ENCODE measurements around the gene NAA40. TPM values are rescaled to one million over a fixed set of nuclear protein-coding genes. Genes with fewer than 3 reads are reported as not detected.
A peak's percentile ranks its signal among the peaks of the same experiment; 100 is the strongest.

Gene NAA40
- total RNA-seq, 1 donor from 2014 or later: 30.3 TPM

DNA sequence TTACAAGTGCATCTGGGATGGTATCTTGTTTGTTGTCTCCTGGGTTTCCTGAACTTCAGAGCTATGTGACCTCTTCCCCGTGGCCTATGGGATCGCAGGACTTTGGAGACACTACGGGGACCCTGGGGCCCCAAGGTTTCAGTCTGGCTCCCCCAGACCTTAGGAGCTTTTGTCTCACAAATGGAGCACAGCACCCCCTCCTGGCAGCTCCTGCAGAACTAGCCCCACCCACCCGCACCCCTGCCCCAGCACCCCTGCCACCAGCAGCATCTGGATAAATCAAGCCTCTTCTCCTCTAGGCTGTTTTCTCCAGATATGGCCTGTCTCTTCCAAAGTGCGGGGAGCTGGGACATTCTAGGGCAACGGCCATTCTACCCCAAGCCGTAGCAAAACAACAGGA is 32.2 kb upstream of the NAA40 start:
- H3K36me3 Mint-ChIP-seq (ENCODE audit: low read depth): peaks cover 49% of the 10 kb centered on the region
- no peaks in the 10 kb centered on the region for H3K9me3 Mint-ChIP-seq
- no peaks in the 10 kb centered on the region for H3K27me3 Mint-ChIP-seq (ENCODE audit: low read depth)
- DNase-seq (ENCODE audit: low spot score): no peak
- intact Hi-C loops (cut with micrococcal nuclease): loop anchor here (1.0 kb wide), 1 partner anchor 69 kb away; no protein-coding TSS in a partner anchor
- peaks cover 2% of the 10 kb centered on the region for H3K4me1 Mint-ChIP-seq (ENCODE audit: low read depth)
- H3K4me3 Mint-ChIP-seq (ENCODE audit: low read depth): no peak overlapping the region
- no peak overlapping the region for H3K27ac Mint-ChIP-seq

GRCh38 chr11:63907063-63907462 is 31.7 kb upstream of the NAA40 start:
- Mint-ChIP-seq H3K36me3 (ENCODE audit: low read depth) (peaks cover 46% of the 10 kb centered on the region), H3K4me1 (ENCODE audit: low read depth) (peaks cover 2% of the 10 kb centered on the region), H3K4me3 (ENCODE audit: low read depth) (no peak overlapping the region), H3K27me3 (ENCODE audit: low read depth) (no peaks in the 10 kb centered on the region), H3K9me3 (no peaks in the 10 kb centered on the region), H3K27ac (no peak overlapping the region)
- intact Hi-C loops (cut with micrococcal nuclease): no loop called here
- DNase-seq (ENCODE audit: low spot score): no peak

- no peak overlapping the region for H3K4me3 Mint-ChIP-seq (ENCODE audit: low read depth)
- DNase-seq (ENCODE audit: low spot score): no peak
- H3K27me3 Mint-ChIP-seq (ENCODE audit: low read depth): no peaks in the 10 kb centered on the region
- intact Hi-C loops (cut with micrococcal nuclease): no loop called here
- H3K9me3 Mint-ChIP-seq: no peaks in the 10 kb centered on the region
- H3K27ac Mint-ChIP-seq: no peak overlapping the region
- H3K4me1 Mint-ChIP-seq (ENCODE audit: low read depth): peaks cover 2% of the 10 kb centered on the region
- peaks cover 42% of the 10 kb centered on the region for H3K36me3 Mint-ChIP-seq (ENCODE audit: low read depth)
Observed at GRCh38 chr11:63907808-63908530, 30.8 kb upstream of the NAA40 start.

- Mint-ChIP-seq H3K27ac (no peak overlapping the region), H3K36me3 (ENCODE audit: low read depth) (peaks cover 34% of the 10 kb centered on the region), H3K9me3 (no peaks in the 10 kb centered on the region), H3K4me3 (ENCODE audit: low read depth) (no peak overlapping the region), H3K27me3 (ENCODE audit: low read depth) (no peaks in the 10 kb centered on the region), H3K4me1 (ENCODE audit: low read depth) (peaks cover 2% of the 10 kb centered on the region)
- intact Hi-C loops (cut with micrococcal nuclease): no loop called here
- DNase-seq (ENCODE audit: low spot score): no peak
Observed at GRCh38 chr11:63908631-63909401, 30.0 kb upstream of the NAA40 start.

- Mint-ChIP-seq H3K27me3 (ENCODE audit: low read depth) (no peaks in the 10 kb centered on the region), H3K36me3 (ENCODE audit: low read depth) (peaks cover 24% of the 10 kb centered on the region), H3K9me3 (no peaks in the 10 kb centered on the region), H3K4me1 (ENCODE audit: low read depth) (peaks cover 2% of the 10 kb centered on the region), H3K4me3 (ENCODE audit: low read depth) (no peak overlapping the region), H3K27ac (no peak overlapping the region)
- intact Hi-C loops (cut with micrococcal nuclease): no loop called here
- DNase-seq (ENCODE audit: low spot score): no peak
Observed at GRCh38 chr11:63909591-63910506, 29.0 kb upstream of the NAA40 start.

DNA sequence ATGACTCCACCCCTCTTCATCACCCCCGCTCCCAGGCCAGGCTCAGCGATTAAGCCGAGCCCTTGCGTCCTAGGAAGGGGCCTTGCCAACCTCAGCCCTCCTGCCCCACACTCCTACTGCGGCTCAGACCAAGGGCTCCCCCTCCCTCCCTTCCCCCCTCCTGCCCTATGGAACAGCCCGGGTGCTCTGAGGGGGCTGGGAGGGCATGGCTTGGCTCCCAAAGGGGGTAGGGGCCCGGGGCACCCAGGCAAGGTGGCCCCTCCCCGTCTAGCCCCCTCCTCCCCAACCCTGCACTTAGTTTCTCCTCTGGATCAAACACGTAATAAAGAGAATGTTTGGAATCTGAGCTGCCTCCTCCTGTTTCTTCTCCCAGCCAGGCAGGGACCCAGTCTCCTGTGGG is 28.1 kb upstream of the NAA40 start:
- no peaks in the 10 kb centered on the region for H3K9me3 Mint-ChIP-seq
- DNase-seq (ENCODE audit: low spot score): no peak
- H3K27ac Mint-ChIP-seq: peak overlapping the region; percentile 33
- H3K4me3 Mint-ChIP-seq (ENCODE audit: low read depth): no peak overlapping the region
- peaks cover 2% of the 10 kb centered on the region for H3K4me1 Mint-ChIP-seq (ENCODE audit: low read depth)
- peaks cover 17% of the 10 kb centered on the region for H3K36me3 Mint-ChIP-seq (ENCODE audit: low read depth)
- H3K27me3 Mint-ChIP-seq (ENCODE audit: low read depth): peaks cover 3% of the 10 kb centered on the region
- intact Hi-C loops (cut with micrococcal nuclease): no loop called here

DNA sequence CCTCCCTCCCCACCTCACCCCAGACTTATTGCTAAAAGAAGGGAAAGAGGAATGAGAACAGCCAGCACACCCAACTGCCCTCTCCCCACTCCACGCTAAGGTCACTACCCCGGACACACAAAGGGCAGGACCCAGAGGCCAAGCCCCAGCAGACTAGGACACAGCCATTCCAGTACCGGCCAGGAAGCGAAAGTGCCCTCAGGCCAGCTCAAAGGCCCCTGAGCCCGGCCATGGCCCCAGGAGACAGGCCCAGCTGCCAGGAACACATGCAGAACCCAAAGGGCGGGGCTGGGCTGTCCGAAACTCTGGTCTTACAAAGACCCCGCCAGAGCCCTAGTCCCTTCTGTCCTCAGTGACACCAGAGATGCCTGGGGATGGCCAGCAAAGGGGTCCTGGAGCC is 27.4 kb upstream of the NAA40 start:
- no peaks in the 10 kb centered on the region for H3K9me3 Mint-ChIP-seq
- no peak for DNase-seq (ENCODE audit: low spot score)
- H3K4me1 Mint-ChIP-seq (ENCODE audit: low read depth): peaks cover 1% of the 10 kb centered on the region
- peaks cover 12% of the 10 kb centered on the region for H3K36me3 Mint-ChIP-seq (ENCODE audit: low read depth)
- no peak overlapping the region for H3K27ac Mint-ChIP-seq
- H3K4me3 Mint-ChIP-seq (ENCODE audit: low read depth): no peak overlapping the region
- peaks cover 4% of the 10 kb centered on the region for H3K27me3 Mint-ChIP-seq (ENCODE audit: low read depth)
- intact Hi-C loops (cut with micrococcal nuclease): no loop called here

GRCh38 chr11:63911876-63912275 is 26.9 kb upstream of the NAA40 start:
- no peak overlapping the region for H3K4me3 Mint-ChIP-seq (ENCODE audit: low read depth)
- no peaks in the 10 kb centered on the region for H3K9me3 Mint-ChIP-seq
- H3K27me3 Mint-ChIP-seq (ENCODE audit: low read depth): peaks cover 4% of the 10 kb centered on the region
- H3K4me1 Mint-ChIP-seq (ENCODE audit: low read depth): no peaks in the 10 kb centered on the region
- H3K27ac Mint-ChIP-seq: no peak overlapping the region
- intact Hi-C loops (cut with micrococcal nuclease): no loop called here
- no peak for DNase-seq (ENCODE audit: low spot score)
- H3K36me3 Mint-ChIP-seq (ENCODE audit: low read depth): peaks cover 8% of the 10 kb centered on the region

DNA sequence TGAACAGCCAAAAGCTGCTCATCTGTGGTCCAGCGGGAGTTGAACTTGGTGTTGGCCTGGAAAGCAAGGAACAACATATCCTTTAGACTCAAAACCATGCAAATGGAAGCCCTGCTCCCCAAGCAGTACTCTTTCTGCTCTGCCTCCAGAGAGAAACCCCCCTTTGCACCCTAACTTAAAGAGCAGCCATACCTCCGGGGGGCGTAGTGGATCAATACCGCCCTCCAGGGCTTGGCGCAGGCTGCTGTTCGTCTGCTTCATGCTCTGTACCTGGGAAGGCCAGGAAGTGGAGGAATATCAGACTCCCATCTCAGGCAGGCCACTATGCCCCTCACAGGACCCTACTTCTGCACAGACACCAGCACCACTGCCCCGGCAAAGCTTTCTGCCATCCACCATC is 26.1 kb upstream of the NAA40 start:
- peaks cover 6% of the 10 kb centered on the region for H3K36me3 Mint-ChIP-seq (ENCODE audit: low read depth)
- no peak overlapping the region for H3K27ac Mint-ChIP-seq
- no peaks in the 10 kb centered on the region for H3K9me3 Mint-ChIP-seq
- no peak for DNase-seq (ENCODE audit: low spot score)
- H3K4me1 Mint-ChIP-seq (ENCODE audit: low read depth): peaks cover 2% of the 10 kb centered on the region
- intact Hi-C loops (cut with micrococcal nuclease): no loop called here
- H3K4me3 Mint-ChIP-seq (ENCODE audit: low read depth): no peak overlapping the region
- peaks cover 6% of the 10 kb centered on the region for H3K27me3 Mint-ChIP-seq (ENCODE audit: low read depth)

DNA sequence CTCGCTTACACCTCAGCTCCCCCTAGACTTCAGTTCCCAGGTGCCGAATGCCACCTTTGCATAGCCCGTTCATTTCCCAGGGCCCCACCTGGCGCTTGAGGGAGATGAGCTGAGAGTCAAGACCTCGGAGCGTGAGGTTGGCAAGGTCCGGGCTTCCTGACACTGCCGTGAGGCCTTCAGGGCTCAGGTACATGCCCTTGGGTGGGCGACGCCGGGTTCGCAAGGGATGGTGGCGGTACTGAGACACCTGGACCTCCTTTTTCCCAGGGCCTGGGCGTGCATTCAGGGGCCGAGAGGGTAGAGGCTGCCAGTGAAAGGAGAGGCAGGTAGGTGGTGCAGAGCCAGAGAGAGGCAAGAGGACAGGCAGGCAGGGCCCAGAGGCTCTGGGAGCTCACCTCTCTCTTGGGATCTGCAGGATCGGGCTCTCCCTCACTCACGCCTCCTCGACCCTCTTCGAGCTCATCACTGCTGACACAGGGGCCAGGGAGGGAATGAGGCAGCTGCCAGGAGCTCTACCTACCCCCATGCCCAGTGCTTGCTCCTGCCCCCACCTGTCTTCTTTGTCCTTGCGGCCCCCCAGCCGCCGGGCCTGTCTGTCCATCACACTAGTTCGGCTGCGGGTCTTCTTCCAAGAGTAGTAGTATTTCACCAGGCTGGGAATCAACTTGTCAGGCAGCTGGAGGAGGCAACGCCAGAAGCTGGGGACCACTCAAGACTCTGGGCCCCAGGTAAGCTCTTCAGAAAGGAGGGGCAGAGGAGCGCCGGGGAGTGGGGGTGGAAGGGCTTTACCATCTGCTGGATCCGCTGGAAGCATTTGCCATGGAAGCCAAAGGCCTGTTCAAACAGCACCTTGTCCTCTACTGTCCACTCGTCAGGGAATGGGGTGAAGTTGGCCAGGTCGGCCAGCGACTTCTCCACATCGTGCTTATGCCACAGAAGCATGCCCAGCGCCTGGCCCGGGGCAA is 24.7 kb upstream of the NAA40 start:
- no peak for DNase-seq (ENCODE audit: low spot score)
- Mint-ChIP-seq H3K4me3 (ENCODE audit: low read depth) (no peak overlapping the region), H3K27ac (no peak overlapping the region), H3K4me1 (ENCODE audit: low read depth) (peaks cover 4% of the 10 kb centered on the region), H3K27me3 (ENCODE audit: low read depth) (peaks cover 13% of the 10 kb centered on the region), H3K36me3 (ENCODE audit: low read depth) (peaks cover 6% of the 10 kb centered on the region), H3K9me3 (no peaks in the 10 kb centered on the region)
- intact Hi-C loops (cut with micrococcal nuclease): no loop called here

- Mint-ChIP-seq H3K9me3 (no peaks in the 10 kb centered on the region), H3K4me3 (ENCODE audit: low read depth) (peak overlapping the region; percentile 21), H3K27me3 (ENCODE audit: low read depth) (peaks cover 13% of the 10 kb centered on the region), H3K4me1 (ENCODE audit: low read depth) (peaks cover 4% of the 10 kb centered on the region), H3K36me3 (ENCODE audit: low read depth) (peaks cover 4% of the 10 kb centered on the region), H3K27ac (no peak overlapping the region)
- no peak for DNase-seq (ENCODE audit: low spot score)
- intact Hi-C loops (cut with micrococcal nuclease): no loop called here
Observed at GRCh38 chr11:63914896-63915691, 23.7 kb upstream of the NAA40 start.
